A673 (cell line): ENCODE measurements around the gene CLASRP.

Experiments
- EZH2 ChIP-seq: fragments of 200-600 bp; sonication (generic); IDR thresholded peaks from 2 replicates; pipeline ENCODE4 v1.6.1; 2017; ENCODE audit warnings: borderline replicate concordance, low read depth, mild to moderate bottlenecking, mixed read lengths, antibody characterized with exemption, low read length; ENCODE audit not compliant: poor library complexity, severe bottlenecking
- TF ChIP-seq, protein P1 (sequence below): fragments of 300-800, 200-600 bp; sonication (generic); conservative IDR thresholded peaks from 2 replicates; pipeline ENCODE4 v1.5.1; 2017; ENCODE audit warnings: low read depth, mild to moderate bottlenecking, antibody characterized with exemption, low read length, moderate library complexity, mixed read lengths

DNA sequence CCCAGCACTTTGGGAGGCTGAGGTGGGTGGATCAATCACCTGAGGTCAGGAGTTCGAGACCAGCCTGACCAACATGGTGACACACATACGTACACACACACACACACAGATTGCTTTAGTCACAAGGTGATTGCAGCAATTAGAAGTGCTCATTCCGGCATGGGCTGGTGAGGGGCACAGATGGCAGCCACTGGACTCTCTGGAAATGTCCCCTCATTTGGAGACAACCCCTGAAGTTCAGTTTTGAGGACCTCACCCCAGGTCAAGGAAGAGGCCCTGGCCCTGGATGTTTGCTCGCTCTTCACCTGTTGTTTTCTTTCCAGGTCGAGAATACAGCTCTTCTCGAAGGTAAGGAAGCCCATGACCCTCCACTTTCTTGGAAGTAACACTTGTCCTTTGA is 31.4 kb downstream of the CLASRP start:
- no peak for TF ChIP-seq EZH2
- TF ChIP-seq, protein P1, sequence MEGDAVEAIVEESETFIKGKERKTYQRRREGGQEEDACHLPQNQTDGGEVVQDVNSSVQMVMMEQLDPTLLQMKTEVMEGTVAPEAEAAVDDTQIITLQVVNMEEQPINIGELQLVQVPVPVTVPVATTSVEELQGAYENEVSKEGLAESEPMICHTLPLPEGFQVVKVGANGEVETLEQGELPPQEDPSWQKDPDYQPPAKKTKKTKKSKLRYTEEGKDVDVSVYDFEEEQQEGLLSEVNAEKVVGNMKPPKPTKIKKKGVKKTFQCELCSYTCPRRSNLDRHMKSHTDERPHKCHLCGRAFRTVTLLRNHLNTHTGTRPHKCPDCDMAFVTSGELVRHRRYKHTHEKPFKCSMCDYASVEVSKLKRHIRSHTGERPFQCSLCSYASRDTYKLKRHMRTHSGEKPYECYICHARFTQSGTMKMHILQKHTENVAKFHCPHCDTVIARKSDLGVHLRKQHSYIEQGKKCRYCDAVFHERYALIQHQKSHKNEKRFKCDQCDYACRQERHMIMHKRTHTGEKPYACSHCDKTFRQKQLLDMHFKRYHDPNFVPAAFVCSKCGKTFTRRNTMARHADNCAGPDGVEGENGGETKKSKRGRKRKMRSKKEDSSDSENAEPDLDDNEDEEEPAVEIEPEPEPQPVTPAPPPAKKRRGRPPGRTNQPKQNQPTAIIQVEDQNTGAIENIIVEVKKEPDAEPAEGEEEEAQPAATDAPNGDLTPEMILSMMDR, result no peak
